Stimulated activated CD4-positive, alpha-beta T cell treated with anti-CD3 and anti-CD28 coated beads, Interleukin-12 subunit alpha, Interleukin-12 subunit beta, amount 100 ng/mL, for 48 hours (primary cell): ENCODE measurements around the gene SIGLEC7.

Experiments used
- DNase-seq, 3 donors: peaks; one replicate each; pipeline ENCODE4 v3.0.0-alpha.2; 2020; ENCODE audit warnings: low read depth in 2 of 3, low spot score in 1 of 3

Gene SIGLEC7

GRCh38 chr19:51166846-51167490 is 24.9 kb downstream of the SIGLEC7 start:
- DNase-seq, result no peak

DNA sequence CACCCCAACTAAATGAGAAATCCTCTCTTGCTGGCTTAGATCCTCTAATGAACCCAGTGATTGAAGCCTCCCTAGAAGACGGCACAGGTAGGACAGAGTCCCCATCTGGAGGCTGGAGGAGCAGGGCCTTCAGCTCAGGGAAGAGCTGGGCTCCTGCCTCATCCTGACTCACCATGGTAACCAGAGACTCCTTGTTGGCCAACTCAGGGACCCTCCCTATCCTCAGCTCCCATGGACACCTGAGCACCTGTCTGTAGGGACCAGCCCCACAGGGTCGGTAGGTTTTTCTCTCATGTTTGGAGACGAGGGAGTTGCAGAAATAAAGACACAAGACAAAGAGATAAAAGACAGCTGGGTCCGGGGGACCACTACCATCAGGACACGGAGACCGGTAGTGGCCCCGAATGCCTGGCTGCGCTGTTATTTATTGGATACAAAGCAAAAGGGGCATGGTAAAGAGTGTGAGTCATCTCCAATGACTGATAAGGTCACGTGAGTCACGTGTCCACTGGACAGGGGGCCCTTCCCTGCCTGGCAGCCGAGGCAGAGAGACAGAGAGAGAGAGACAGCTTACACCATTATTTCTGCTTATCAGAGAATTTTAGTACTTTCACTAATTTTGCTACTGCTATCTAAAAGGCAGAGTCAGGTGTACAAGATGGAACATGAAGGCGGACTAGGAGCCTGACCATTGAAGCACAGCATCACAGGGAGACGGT is 26.6 kb downstream of the SIGLEC7 start:
- no peak for DNase-seq

DNA sequence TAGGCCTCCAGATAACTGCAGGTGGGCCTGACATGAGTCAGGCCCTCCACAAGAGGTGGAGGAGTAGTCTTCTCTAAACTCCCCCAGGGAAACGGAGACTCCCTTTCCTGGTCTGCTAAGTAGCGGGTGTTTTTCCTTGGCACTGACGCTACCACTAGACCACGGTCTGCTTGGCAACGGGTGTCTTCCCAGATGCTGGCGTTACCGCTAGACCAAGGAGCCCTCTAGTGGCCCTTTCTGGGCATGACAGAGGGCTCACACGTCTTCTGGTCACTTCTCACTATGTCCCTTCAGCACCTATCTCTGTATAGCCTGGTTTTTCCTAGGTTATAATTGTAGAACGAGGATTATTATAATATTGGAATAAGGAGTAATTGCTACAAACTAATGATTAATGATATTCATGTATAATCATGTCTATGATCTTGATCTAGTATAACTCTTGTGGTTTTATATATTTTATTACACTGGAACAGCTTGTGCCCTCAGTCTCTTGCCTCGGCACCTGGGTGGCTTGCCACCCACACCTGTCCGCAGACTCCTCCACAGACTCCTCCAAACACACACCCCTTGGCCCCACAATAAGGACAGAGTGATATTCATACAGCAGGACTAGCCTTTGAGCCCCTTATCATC is 27.3 kb downstream of the SIGLEC7 start:
- DNase-seq, result peak; percentile 31 to 69 (median 53)

GRCh38 chr19:51172223-51172622 is 30.1 kb downstream of the SIGLEC7 start:
- no peak for DNase-seq

DNA sequence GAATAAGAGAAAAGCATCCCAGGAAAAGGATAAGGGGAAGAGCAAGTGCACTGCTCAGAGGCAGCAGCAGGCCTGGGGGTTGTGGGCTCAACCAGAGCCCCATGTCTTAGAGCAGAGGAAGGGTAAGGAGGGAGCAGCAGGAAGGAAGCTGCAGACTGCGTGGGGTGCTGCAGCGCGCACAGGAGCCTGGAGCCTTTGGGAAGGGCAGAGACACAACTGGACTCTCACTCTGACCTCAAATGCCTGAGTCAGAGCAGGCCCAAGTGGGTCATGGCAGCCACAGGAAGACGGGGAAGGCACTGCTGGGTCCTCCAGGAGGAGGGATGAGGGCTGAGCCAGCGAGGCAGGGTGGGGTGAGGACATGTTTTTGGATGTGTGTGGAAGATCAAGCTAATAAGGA is 31.6 kb downstream of the SIGLEC7 start:
- DNase-seq, result no peak

DNA sequence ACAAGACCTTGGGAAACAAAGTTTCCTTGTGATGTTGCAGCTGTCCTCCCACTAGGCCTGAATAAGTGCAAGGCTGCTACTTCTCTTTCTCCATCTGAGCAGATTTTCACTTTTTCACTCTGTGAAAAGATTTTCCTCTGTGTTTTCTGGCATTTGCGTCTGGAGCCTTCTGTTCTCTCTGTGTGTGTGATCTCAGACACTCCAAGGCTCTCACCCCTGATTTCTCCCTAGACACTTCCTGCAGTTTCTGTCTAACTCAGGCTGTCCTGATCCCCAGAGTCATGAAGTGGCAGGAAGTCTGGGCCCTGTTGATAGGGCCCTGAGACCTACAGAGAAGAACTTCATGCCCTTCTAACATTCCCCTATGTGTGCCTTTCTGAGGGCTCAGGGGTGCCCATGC is 37.2 kb downstream of the SIGLEC7 start:
- DNase-seq, result no peak

DNA sequence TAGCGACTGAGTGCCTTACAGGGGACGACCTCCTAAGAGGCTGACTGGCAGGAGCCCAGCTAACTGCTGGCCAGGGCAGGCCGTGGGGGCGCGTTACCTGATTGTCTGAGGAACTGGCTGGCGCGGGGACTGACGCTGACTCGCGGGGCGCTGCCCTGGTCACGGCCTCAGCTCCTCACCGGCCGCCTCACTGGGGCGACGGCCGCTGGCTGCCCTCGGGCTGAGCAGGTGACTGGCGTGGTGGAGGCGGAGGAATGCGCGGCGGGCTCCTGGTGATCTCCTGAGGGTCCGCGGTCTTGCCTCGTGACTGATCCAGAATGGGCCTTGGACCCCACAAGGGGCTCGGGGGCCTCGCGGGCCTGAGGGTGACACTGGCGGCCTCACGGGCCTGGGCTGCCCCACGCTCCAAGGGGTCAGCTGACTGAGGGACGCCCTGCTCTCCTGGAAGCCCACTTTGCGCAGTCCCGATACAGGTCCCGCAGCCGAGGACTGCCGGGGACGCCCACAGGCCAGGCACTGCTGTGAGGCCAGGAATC is 39.3 kb downstream of the SIGLEC7 start:
- DNase-seq, result no peak

GRCh38 chr19:51181913-51182419 is 39.9 kb downstream of the SIGLEC7 start:
- peak in 1 of 3 donors; percentile 13 for DNase-seq

GRCh38 chr19:51183629-51184028 is 41.5 kb downstream of the SIGLEC7 start:
- DNase-seq, result no peak

DNA sequence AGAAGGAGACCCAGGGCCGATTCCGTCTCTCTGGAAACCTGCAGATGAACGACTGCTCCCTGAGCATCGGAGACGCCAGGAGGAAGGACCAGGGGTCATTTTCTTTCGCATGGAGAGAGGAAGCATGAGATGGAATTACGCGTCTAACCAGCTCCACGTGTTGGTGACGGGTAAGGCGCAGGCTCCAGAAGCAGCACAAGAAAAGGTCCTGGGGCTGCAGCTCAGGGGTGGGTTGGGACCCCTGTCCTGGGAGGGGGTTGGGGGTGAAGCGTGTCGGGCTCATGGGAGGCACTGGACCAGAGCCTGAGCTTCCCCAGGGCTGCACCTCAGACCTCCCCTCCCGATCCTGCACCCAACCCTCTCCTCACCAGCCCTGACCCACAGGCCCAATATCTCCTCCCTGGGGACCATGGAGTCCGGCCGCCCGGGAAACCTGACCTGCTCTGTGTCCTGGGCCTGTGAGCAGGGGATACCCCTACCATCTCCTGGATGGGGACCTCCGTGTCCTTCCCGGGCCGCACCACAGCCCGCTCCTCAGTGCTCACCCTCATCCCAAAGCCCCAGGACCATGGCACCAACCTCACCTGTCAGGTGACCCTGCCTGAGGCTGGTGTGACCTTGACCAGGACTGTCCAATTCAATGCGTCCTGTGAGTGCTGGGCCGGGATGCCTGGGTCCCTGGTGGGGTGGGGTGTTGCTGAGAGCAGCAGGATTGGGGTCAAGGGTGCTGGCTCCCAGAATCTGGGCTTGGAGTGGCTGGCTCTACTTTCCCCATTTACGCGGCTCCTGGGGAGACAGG is 43.2 kb downstream of the SIGLEC7 start:
- DNase-seq, result no peak

- no peak for DNase-seq
These were observed 43.7 kb downstream of the SIGLEC7 start for GRCh38 chr19:51185868-51186215.

- no peak for DNase-seq
These were observed 44.2 kb downstream of the SIGLEC7 start for GRCh38 chr19:51186323-51186722.

GRCh38 chr19:51187395-51188226 is 45.5 kb downstream of the SIGLEC7 start:
- DNase-seq, result no peak

DNA sequence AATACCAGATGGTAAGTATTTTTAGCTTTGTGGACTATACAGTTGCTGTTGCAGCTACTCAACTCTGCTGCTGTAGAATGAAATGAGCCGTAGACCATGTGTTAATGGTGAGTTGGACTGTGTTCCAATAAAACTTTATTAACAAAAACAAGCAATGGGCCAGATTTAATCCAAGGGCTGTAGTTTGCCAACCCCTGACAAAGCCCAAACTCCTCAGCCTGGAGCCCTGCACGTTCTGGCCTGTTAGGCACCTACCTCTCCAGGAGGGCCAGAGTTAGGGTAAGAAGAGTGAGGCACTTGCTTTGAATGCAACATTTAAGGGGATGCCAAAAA is 46.1 kb downstream of the SIGLEC7 start:
- no peak for DNase-seq

DNA sequence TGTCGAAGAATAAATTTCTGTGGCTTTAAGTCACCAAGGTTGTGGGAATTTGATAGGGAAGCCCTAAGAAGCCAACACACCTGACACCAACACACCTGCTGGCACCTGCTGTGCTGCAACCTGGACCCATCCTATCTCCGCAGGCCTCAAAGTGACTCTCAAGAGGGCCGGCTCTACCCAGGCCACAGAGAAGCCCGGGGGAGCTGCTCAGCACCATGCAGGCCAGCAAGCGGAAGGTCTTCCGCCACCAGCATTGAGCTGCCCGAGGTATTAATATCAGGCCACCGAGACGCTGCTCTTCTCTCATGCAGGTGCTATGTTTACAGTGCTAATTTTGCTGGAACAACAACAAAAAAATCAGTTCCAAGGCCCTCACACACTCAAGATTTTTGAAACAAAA is 50.6 kb downstream of the SIGLEC7 start:
- DNase-seq, result no peak

DNA sequence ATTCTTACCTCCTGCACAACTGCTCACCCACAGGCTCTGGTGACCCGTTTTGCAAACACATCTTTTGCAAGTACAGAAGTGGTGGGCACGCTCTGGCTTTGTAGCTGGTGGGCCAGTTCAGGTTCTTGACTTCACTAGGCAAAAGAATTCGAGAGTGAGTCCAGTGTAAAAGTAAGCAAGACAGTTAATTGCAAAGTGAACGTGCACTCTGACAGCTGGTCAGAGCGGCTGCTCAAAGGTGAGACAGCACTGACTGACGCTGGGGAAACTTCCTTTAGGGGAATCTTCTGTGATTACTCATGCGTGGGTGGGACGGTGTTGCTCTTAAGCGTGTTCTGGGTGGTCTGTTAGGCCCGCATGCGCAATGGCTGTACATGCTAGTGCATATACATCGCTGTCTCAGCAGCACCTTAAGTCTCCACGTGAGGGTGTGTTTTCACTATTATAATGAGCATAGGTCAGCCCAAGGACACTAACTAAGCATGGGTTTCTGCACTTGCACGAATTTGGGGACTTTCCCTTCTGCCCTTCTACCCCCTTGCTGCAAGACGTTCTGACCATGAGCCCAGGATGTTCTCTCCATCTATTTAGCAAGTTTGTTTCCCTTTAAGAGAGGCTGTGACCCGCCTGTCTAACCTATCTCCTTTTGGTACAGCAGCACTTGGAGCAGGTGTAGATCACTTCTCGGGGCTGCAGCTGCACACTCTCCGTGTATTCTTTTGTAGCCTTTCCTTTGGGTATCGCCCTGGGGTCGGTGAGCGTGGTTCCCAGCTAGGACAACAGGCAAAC is 52.6 kb downstream of the SIGLEC7 start:
- DNase-seq, result no peak

- DNase-seq, result no peak
These were observed 53.1 kb downstream of the SIGLEC7 start for GRCh38 chr19:51195316-51195586.

DNA sequence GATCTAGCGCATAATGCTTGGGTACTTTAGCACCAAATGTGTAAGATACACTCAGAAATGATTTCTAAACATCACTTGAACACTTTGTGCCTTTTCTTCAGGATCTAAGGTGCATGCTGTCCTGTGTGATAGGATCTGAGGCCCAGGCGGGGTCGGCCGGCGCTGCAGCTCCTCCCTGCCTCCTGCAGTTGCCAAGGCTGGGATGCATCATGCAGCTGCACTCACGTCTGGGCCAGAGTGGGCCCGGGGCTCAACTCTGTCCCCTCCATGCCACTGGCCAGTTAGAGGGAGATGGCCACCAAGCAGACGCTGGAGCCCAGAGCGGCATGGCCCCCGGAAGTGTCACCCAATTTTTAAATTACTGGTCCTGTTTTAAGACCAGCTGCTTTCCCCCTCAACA is 53.5 kb downstream of the SIGLEC7 start:
- no peak for DNase-seq

- DNase-seq, result no peak
These were observed 54.1 kb downstream of the SIGLEC7 start for GRCh38 chr19:51196181-51196580.

- no peak for DNase-seq
These were observed 56.5 kb downstream of the SIGLEC7 start for GRCh38 chr19:51198641-51199040.
